ENCODE measurements around the gene C6orf89.

- TF ChIP-seq, protein P1, sequence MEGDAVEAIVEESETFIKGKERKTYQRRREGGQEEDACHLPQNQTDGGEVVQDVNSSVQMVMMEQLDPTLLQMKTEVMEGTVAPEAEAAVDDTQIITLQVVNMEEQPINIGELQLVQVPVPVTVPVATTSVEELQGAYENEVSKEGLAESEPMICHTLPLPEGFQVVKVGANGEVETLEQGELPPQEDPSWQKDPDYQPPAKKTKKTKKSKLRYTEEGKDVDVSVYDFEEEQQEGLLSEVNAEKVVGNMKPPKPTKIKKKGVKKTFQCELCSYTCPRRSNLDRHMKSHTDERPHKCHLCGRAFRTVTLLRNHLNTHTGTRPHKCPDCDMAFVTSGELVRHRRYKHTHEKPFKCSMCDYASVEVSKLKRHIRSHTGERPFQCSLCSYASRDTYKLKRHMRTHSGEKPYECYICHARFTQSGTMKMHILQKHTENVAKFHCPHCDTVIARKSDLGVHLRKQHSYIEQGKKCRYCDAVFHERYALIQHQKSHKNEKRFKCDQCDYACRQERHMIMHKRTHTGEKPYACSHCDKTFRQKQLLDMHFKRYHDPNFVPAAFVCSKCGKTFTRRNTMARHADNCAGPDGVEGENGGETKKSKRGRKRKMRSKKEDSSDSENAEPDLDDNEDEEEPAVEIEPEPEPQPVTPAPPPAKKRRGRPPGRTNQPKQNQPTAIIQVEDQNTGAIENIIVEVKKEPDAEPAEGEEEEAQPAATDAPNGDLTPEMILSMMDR (conservative IDR thresholded peaks at IDR 0.05; ENCODE audit: low read length): no peak
- TF ChIP-seq EZH2phosphoT487 (IDR thresholded peaks at IDR 0.05; ENCODE audit: borderline replicate concordance): no peak
Measured at GRCh38 chr6:36847152-36847551, 38.6 kb upstream of the C6orf89 start.

Measured in Loucy (cell line).